GM19239 (cell line): ENCODE results near the gene TMOD4.
"Not testable (repeated sequence)": the region's sequence is repeated elsewhere in the genome, so short reads cannot be mapped to it uniquely, and the experiment has no call there.

Experiments used
- DNase-seq: peaks from one replicate; pipeline ENCODE4 v3.0.0; 2011; ENCODE audit warnings: low spot score; ENCODE audit not compliant: insufficient read length
- FAIRE-seq: peaks from 2 replicates; lab custom pipeline; 2011; peaks lifted over from hg19 to GRCh38; lab: Jason Lieb, UNC

The TMOD4 gene

DNA sequence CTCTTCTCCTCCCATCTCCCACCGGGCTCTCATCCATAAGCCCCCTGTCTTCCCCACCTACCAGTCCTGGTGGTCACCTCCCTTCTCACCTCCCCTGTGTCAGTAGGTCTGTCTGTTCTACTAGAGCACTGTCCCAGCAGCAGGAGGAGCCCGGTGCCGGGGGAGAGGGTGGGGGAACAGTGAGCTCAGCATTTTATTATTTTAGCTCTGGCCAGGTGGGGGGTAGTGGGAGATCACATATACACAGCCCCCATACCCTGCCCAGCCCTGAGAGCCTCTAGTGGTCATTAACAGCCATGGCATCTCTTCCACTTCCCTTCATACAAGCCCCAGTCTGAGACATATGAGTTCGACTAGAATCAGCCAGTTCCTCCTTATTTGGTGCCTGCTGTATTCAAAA, at the start of gene TMOD4:
TSS of gene TMOD4 (minus strand) at position 119 of the 400 bp plus-strand sequence. CDS start 1,106 bp downstream, outside the sequence.
- FAIRE-seq (peak; percentile 33), DNase-seq (no peak)

DNA sequence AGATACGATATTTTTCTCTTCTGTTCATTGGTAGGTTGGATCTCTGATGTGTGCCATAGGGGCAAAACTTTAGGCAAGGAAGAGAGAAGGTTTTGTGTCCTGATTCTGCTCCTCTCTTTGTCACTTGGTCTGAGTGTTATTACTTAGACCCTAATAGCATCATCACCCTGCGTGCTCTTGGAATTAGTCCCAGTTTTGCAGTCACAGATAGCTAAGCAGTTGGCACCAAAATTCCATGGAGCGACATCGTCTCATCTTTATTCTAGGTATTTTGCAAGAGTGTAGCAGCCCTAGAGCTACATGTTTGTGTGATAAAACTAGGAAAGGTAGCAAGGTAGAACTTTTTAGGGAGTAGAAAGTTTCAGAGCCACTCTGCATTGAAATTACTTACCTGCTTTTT, 46.3 kb upstream of the TMOD4 start:
- DNase-seq (no peak), FAIRE-seq (no peak)

DNA sequence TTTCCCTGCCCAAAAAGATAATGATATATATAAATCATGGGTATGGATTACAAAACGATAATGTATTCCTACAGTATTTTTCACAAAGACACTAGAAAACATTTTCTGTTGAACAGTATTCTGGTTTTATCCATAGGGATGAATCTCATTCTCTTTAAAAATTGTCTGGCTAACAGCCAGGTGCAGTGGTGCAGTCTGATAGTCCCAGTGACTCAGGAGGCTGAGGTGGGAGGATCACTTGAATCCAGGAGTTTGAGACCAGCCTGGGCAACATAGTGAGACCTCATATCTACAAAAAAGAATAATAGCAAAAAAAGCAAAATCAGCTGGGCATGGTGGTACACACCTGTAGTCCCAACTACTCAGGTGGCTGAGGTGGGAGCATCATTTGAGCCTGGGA, 45.8 kb upstream of the TMOD4 start:
- FAIRE-seq (no peak), DNase-seq (no peak)

DNA sequence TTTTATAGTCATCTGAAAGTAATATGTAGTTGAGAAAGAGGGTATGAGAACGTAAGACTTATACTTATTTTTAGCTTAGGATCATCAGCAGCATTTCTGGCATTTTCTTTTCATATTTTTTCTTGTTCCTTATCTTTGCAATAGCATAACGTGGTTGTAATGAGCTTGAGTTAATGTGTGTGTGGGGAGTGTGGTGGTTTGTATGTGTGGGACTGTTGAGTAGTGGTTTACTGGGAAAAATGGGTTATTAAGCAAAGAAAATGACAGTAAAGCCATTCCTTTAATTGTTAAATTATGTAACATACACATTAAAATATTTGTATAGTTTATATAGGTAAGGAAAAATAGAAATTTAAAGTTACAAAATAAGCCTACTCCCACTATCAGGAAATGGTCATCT, 37.8 kb upstream of the TMOD4 start:
- DNase-seq (no peak), FAIRE-seq (no peak)

DNA sequence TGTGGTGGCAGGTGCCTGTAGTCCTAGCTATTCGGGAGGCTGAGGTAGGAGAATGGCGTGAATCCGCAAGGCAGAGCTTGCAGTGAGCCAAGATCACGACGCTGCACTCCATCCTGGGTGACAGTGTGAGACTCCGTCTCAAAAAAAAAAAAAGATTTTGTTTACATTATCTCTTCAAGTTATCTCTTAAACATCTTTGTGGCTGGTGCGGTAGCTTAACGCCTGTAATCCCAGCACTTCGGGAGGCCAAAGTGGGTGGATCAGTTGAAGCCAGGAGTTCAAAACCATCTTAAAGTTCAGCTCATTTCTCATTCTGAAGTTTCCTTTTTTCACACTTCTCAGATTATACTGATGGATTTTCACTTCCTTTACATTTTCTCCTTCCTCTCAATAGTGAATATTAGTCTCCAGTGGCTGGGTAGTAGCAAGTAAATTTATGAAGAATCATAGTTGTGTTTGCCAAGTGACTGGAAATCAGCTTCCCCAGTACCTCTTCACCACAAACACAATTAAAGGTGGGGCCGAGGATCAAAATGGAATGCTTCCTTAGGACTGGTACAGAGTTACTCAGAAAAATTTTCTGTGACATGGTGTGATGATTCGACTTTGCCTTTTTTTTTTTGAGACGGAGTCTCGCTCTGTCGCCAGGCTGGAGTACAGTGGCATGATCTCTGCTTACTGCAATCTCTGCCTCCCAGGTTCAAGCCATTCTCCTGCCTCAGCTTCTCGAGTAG, 36.4 kb upstream of the TMOD4 start:
- DNase-seq (no peak), FAIRE-seq (no peak)

DNA sequence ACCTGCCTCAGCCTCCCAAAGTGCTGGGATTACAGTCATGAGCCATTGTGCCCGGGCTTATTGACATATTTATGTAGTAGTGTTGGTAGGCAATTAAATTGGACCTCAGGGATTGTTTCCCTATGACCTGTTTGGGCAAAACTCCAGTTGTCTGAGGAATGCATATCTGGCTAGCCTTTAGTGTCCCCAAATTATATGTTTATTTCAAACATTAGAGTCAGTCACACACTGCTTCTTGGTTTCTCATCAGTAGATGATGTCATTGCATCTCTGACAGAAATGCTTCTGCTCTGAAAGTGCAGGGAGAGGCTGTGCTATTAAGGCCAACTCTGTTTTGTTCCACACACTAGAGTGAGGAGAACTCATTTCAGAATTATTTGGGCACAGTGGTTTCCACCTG, 35.0 kb upstream of the TMOD4 start:
- DNase-seq, result no peak
- FAIRE-seq, result no peak

DNA sequence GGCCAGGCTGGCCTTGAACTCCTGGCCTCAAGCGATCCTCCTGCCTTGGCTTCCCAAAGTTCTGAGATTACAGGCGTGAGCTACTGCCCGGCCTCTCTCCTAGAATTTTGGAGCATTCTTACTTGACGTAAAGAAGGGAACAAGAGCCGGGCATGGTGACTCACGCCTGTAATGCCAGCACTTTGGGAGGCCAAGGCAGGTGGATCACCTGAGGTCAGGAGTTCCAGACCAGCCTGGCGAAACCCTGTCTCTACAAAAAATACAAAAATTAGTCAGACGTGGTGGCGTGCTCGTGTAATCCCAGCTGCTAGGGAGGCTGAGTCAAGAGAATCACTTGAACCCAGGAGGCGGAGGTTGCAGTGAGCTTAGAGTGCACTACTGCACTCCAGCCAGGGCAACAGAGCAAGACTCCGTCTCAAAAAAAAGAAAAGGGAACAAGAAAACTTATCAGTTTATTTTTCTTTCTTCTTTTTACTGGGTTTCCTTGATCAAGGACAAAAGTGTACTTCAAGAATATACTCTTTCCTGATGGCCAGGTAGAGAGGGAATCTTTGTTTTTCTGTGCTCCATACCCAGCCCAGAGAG, 29.7 kb upstream of the TMOD4 start:
- FAIRE-seq, DNase-seq: not testable (repeated sequence)

DNA sequence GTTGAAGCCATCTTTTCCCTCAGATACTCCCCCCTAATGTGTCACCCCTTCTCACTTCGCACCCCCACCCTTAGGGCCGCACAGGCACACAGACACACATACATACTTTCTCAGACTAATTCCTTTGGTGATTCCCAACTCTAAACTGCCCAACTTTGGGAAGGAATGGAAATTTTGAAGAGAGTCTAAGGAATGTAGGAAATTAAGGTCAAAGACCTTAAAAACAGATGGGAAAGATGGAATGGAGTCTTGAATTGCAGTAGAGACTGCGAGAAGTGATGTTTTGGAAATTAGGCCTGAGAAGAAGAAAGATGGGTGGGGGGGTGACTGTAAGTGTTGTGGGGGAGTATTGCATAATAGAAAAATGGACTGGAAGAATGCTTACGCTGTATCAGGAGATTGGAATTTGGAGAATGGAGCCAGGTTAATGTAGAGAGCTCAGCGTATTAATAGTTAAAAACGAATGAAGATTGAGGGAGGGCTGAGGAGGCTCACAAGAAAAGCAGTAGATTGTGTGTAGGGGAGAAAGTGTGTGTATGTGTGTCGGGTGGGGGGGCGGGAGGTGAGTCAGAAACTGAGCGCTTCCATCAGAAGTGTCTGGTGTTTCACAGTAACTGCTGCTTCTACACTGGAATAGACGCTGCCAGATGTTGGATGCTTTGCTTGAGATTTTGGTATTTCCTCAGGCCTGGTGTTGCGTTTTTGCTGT, 24.2 kb upstream of the TMOD4 start:
- no peak for DNase-seq
- FAIRE-seq, result no peak

DNA sequence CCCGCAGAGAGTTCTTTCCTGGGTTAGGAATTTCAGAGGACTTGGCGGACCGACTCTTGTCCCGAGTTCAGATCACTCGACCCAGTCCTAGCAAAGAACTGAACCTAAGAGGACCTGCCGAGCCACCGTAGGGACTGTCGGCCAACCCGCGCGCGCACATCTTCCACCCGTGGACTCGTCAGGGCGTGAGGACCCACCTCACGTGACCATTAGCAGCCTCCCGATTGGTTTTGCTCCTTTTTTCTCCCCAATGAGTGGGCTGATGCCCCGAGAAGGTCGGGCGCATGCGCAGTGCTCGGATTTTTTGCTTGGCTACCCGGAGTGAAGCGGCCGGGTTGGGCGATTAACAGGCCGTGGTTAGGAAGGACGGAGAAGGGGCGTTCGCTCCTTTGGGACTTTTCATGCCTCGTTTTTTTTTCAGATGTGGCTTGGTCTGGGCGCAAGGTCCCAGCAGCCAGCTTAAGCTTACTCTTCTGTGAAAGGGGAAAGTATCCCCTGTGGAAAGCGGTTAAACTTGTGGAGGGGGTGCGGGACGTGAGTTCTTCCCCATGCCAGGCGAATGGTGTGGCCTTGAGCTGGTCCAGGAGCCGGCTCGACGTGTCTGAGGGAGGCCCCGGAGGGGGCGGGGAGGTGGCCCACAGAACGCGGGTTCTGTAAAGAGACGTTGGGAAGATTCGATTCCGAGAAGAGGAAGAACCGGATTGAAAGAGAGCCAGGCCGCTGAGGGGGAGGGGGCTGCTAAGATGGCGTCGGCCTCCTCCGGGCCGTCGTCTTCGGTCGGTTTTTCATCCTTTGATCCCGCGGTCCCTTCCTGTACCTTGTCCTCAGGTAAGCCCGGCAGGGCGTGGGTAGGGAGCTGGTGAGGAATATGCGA, 22.7 kb upstream of the TMOD4 start, which contains the start of gene PIP5K1A:
TSS of gene PIP5K1A (plus strand) at position 299 of the 874 bp plus-strand sequence. CDS start at position 744, 445 bp downstream.
- DNase-seq (peak; percentile 94), FAIRE-seq (peak; percentile 99)

DNA sequence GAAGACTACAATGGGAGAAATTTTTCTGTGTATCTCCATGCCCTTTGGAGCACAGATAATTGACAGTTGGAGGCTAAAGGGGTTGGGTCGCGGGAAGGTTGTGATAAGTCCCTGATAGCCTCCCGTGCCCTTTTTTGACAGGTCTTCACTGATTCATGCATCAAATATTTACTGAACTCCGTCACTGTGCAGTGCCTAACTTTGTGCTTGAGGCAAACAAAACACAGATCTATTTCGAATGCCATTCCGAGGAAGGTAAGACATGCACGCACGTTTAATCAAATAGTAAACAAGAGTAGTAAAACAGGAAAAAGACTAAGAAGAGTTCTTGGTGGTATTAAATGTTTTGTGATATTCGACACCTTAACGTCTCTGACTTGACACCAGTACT, 22.1 kb upstream of the TMOD4 start:
- DNase-seq, result no peak
- FAIRE-seq, result no peak

DNA sequence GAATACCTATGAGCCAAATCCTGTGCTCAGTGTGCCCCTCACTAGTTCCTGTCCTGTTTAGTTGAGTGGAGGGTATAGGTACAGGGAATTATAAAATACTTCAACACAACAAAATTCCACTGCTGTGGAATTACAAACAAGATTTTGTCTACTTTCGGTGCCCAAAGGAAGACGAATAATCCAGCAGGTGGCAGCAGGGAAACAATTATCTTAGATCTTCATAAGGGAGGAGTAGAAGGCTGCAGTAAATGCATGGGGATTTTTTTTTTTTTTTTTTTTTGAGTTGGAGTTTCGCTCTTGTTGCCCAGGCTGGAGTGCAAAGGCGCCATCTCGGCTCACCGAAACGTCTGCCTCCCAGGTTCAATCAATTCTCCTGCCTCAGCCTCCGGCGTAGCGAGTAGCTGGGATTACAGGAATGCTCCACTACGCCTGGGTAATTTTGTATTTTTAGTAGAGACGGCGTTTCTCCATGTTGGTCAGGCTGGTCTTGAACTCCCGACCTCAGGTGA, 20.6 kb upstream of the TMOD4 start:
- no peak for FAIRE-seq

DNA sequence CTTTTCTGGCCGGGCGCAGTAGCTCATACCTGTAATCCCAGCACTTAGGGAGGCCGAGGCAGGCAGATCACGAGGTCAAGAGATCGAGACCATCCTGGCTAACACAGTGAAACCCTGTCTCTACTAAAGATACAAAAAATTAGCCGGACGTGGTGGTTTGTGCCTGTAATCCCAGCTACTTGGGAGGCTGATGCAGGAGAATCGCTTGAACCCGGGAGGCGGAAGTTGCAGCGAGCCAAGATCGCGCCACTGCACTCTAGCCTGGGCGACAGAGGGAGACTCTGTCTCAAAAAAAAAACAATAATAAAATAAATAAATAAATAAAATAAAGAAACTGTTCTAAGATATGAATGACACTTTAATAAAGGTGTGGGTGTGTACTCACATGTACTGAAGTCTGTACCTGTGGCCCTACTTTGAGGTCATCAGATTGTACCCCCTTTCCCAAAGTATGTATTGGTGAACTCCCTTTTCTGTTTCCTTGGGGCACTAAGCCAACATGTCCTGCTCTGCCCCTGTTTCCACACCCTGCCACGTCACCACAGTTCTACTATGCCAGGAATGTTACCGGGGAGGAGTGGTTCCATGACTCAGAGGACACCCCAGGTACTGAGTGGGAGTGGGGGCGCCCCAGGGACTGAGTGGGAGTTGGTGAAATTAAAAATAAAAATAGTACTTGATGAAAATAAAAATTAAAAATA, 19.3 kb upstream of the TMOD4 start:
- not testable (repeated sequence) for FAIRE-seq, DNase-seq

More for the DNA sequence above, 20.6 kb upstream of the TMOD4 start:
- no peak for DNase-seq

DNA sequence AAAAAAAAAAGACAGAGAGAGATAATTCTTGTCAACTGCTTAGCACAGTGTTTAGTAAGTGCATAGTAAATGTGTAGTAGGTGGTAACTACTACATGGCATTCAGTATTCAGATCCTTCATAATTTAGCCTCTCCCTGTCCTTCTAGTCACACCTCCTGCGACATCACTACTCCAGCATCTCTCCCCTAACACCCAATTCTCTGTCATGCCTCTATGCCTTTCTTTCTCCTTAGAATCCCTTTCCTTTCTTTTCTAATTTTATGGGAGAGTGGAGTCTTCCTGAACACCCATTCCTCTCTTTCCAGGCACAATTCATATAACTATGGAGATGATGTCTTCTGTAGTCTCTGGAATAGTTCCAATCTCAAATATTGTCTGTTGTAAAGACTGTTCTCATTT, 18.1 kb upstream of the TMOD4 start:
- DNase-seq, result no peak
- FAIRE-seq, result no peak

DNA sequence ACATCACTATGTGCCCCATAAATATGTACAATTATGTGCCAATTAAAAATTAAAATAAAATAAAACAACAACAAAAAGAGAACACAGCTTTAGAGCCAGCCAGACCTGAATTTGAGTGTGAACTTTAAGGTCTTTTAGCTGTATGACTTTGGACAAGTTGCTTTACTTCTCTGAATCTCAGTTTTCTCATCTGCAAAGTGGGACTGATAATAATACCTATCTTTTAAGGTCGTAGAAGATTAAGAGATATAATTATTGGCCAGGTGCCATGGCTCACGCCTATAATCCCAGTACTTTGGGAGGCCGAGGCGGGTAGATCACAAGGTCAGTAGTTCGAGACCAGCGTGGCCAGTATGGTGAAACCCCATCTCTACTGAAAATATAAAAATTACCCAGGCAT, 17.5 kb upstream of the TMOD4 start:
- no peak for FAIRE-seq
- DNase-seq, result no peak

DNA sequence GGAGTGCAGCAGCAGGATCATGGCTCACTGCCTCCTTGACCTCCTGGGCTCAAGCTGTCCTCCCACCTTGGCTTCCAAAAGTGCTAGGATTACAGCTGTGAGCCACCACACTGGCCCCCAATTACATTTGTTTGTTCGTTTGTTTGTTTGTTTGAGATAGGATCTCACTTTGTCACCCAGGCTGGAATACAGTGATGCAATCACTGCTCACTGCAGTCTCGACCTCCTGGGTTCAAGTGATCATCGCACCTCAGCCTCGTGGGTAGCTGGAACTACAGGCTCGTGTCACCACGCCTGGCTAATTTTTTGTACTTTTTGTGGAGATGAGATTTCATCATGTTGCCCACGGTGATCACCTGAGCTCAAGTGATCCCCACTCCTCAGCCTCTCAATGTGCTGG, 16.3 kb upstream of the TMOD4 start:
- DNase-seq, result no peak
- no peak for FAIRE-seq

DNA sequence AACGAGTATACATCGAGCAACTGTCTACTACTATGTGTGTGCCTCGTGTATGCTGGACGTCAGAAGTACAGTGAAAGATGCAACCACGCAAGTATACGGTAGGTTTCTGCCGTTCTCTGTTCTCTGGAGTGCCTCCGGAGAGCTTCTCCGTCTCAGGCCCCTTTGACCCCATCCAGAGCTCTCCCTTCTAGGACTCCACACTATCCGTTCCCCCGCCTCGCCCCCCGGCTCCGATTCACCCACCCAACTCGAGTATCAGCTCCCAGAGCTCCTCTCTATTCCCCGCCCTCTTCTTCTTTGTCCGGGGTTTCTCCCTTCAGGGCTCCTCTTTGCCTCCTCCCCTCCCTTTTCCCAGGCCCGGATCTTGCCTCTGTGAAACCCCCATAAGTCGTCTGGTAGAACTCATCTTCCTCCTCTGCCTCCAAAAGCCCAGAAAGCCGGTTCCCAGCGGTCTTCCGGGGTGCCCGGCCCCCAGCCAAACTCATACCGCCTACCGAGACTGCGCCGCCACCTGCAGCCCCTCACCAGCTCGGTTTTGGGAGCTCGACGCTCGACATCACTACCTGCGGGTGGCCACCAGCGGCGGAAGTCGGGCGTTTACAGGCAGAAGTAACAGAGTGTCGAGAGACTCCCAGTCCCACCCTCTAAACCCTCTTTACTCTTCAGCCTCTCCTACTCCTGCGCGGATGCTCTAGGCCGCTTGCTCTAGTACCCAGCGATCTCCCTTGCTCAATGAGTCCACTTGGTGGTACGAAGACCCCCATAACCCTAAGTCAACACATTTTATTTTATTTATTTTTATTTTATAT, 14.1 kb upstream of the TMOD4 start, which contains the start of gene VPS72:
TSS of gene VPS72 (minus strand) at position 561 of the 809 bp plus-strand sequence. CDS start at position 485, 76 bp downstream.
- peak; percentile 80 for DNase-seq
- FAIRE-seq, result peak; percentile 93

DNA sequence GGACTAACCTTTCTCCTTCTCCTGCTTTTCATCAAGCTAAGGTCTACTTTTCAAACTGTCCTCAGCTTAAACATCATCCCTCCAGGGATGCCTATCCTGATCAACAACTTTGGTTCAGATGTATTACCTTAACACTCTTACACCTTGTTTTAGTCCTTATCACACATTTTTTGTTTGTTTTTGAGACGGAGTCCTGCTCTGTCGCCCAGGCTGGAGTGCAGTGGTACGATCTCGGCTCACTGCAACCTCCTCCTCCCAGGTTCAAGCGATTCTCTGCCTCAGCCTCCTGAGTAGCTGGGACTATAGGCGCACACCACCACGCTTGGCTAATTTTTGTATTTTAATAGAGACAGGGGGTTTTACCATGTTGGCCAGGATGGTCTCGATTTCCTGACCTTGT, 12.9 kb upstream of the TMOD4 start:
- not testable (repeated sequence) for FAIRE-seq, DNase-seq

DNA sequence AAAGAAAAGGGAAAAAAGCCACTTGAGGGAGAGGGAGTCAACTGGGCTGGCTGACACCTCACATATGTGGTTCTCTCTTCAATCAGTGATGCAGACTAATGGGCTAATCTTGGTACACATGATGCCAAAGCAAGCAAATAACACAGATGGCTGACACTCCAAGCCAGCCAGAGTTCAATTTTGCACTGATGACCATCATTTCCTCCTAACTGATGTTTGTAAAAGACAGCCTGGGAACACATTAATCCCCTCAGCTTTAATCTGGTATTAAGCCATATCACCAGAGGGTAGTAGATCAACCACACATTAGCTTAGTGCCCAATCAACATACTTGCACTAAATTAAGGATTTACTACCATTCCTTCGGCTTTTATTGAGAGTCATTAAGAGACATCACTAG, 11.4 kb upstream of the TMOD4 start:
- FAIRE-seq (no peak), DNase-seq (no peak)
